Aorta (tissue), 5 donors: ENCODE data around the gene RBM8A. TPM values are rescaled to one million over a fixed set of nuclear protein-coding genes. Genes with fewer than 3 reads are reported as not detected.

Experiments used
- ATAC-seq: fragments of 200-7000 bp; cut with Tn5 transposase; one replicate; pipeline ENCODE4 v1.9.1; 2022; ENCODE audit warnings: moderate library complexity; ENCODE audit not compliant: low FRiP score
- DNase-seq, 2 donors: peaks; one replicate each; pipeline ENCODE4 v3.0.0-alpha.2; 2020
- H3K27ac ChIP-seq, 2 donors: one replicate each; pipeline ENCODE4 v1.5.1; 2013; ENCODE audit warnings: low read length in 2 of 2, mild to moderate bottlenecking in 2 of 2, moderate library complexity in 2 of 2, control low read depth in 1 of 2, inconsistent platforms in 1 of 2, low read depth in 1 of 2
- H3K27me3 ChIP-seq, 2 donors: one replicate each; pipeline ENCODE4 v1.6.1; 2013; ENCODE audit warnings: control low read depth in 1 of 2, low read length in 1 of 2, mild to moderate bottlenecking in 1 of 2, moderate library complexity in 1 of 2; ENCODE audit not compliant: insufficient read depth in 2 of 2, control insufficient read depth in 1 of 2
- H3K36me3 ChIP-seq, 2 donors: one replicate each; pipeline ENCODE4 v1.6.1; 2013; ENCODE audit warnings: control low read depth in 1 of 2, low read length in 1 of 2, mild to moderate bottlenecking in 1 of 2; ENCODE audit not compliant: insufficient read depth in 2 of 2, control insufficient read depth in 1 of 2
- H3K4me1 ChIP-seq, 2 donors: one replicate each; pipeline ENCODE4 v1.6.1; 2013; ENCODE audit warnings: low read length in 2 of 2, control low read depth in 1 of 2, mild to moderate bottlenecking in 1 of 2, moderate library complexity in 1 of 2; ENCODE audit not compliant: insufficient read depth in 2 of 2, control insufficient read depth in 1 of 2
- H3K4me3 ChIP-seq, 2 donors: one replicate each; pipeline ENCODE4 v1.5.1; 2013; ENCODE audit warnings: low read length in 2 of 2, control low read depth in 1 of 2, mild to moderate bottlenecking in 1 of 2
- H3K9me3 ChIP-seq: one replicate; pipeline ENCODE4 v1.6.1; 2013; ENCODE audit warnings: mild to moderate bottlenecking, low read length; ENCODE audit not compliant: control insufficient read depth
- WGBS, 2 donors: extraction: QIAGEN DNeasy Blood & Tissue Kit; methylation state at CpG; one replicate each; pipeline ENCODE4 v1.1.7; 2013; 5-methylcytosine and 5-hydroxymethylcytosine counted together
- intact Hi-C, 2 donors: fragments of 100-400 bp; cut with DNase I; formaldehyde crosslinking; loops; one replicate each; pipeline versions ENCODE4 v1.14.2 to v1.15.0; 2022
- polyA plus RNA-seq, 2 donors: library from polyadenylated mRNA; stranded (reverse); fragments of 200-250 nt; gene quantifications; one replicate each; pipeline ENCODE4 v1.2.3, GENCODE V29; 2013
- total RNA-seq, 2 donors: library from RNA; stranded (reverse); fragmentation: NEBNext Ultra II Directional; extraction: Animal tissue kit (Norgen Biotek cat#: 25700); gene quantifications; one replicate each; pipeline ENCODE4 v1.2.1, GENCODE V29; 2021
- donor health status: healthy with polysubstance abuse.
- donor health status: Bipolar disorder and iron deficiency.
- donor health status: DM: no; HTN: no; CAD: no.
- donor health status: DM: no; HTN: no; CAD: no.
- donor health status: DM: yes; HTN: yes; CAD: no.

RBM8A gene
- total and polyA plus RNA-seq, 4 donors, result 42.6 to 84.5 (median 77.7) TPM

DNA sequence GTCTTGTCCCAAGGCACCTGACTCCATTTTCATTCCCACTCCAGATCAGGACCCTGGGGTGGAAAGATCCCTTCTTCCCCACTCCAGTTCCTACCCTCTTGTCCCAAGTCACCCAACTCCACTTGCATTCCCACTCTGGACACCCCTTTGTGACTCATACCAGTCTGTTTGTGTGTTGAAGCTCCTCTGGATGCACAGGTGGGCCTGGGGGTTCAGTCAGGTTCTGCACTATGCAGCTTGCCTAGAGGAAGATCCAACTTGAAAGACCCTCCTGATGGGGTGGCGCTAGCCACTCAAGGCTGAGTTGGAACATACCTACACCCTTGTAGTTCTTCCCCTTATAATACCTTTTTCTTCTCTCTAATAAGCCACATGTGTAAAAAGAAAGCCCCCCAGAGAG lies 31.8 kb downstream of the RBM8A start:
- Histone ChIP-seq H3K4me3 (no peak overlapping the region), H3K27me3 (no peaks in the 10 kb centered on the region), H3K4me1 (peaks cover 6% of the 10 kb centered on the region in 2 donors), H3K9me3 (no peaks in the 10 kb centered on the region), H3K36me3 (peaks cover 3 to 4% of the 10 kb centered on the region in 2 donors), H3K27ac (no peak overlapping the region)
- ATAC-seq (no peak), DNase-seq (no peak)
- WGBS, 2 donors, result 96 to 97% methylated on average over 1 of the region's 1 CpG
- intact Hi-C loops, result loop anchor here in 1 of 2 donors (10.0 kb wide), 1 partner anchor 119 kb away; no protein-coding TSS in a partner anchor

GRCh38 chr1:145893306-145894055 lies 33.8 kb downstream of the RBM8A start:
- Histone ChIP-seq H3K36me3 (peaks cover 2 to 4% of the 10 kb centered on the region in 2 donors), H3K9me3 (no peaks in the 10 kb centered on the region), H3K27ac (peak overlapping the region; percentile 91 to 92), H3K4me3 (no peak overlapping the region), H3K27me3 (no peaks in the 10 kb centered on the region), H3K4me1 (peaks cover 6% of the 10 kb centered on the region in 2 donors)
- intact Hi-C loops, result loop anchor here in 1 of 2 donors (10.0 kb wide), 1 partner anchor 121 kb away; no protein-coding TSS in a partner anchor
- 55 to 64% methylated on average over 7 of the region's 7 CpGs for WGBS, 2 donors
- DNase-seq (no peak), ATAC-seq (no peak)

GRCh38 chr1:145892486-145893087 lies 34.7 kb downstream of the RBM8A start:
- WGBS, 2 donors, result 5 to 11% methylated on average over 3 of the region's 3 CpGs
- DNase-seq, result no peak
- Histone ChIP-seq H3K36me3 (peaks cover 2 to 3% of the 10 kb centered on the region in 2 donors), H3K27me3 (no peaks in the 10 kb centered on the region), H3K9me3 (no peaks in the 10 kb centered on the region), H3K4me1 (peaks cover 6% of the 10 kb centered on the region in 2 donors), H3K4me3 (no peak overlapping the region), H3K27ac (peak overlapping the region; percentile 91 to 100)
- intact Hi-C loops, result loop anchor here in 1 of 2 donors (10.0 kb wide), 1 partner anchor 122 kb away; no protein-coding TSS in a partner anchor
- peak; percentile 8 for ATAC-seq

DNA sequence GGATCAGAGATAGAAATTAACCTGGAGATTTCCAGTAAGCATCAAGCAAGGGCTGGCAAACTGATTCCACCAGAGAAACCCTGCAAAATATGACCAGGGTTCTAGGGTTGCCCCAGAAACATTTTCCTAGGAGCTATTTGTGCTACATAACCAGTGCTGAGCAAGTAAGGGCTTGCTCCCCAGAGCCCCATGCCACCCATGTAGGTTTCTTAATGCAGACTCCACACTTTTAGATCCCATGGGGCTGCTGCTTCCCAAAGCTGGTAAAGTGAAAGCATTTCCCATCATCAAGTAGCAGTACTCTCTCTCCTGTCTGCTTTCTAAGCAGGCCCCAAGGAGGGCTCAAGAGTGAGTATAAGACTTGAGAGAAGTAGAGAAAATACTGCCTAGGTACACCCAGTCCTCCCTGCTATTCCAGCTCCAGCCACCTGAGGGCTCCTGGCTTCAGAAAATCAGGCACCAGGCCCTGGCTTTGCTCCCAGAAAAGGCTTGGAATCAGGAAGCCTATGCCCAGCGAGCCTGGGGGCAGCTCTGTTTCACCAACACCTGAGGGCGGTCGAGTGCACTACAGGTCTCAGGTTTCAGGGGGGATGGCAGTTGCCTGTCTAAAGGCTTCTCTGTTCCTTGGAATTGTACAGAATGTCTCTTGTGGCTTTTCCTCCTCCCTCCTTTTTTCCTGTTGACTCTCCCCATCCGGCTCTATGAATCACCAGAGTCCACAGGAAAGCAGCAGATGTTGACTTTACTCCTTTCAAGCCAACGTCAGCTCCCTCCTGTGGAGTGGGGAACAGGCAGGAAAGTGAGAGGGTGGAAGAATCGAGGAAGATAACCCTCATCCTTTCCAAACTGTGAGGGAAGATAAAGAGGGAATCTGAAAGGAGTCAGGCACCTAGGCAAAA lies 35.4 kb downstream of the RBM8A start:
- ATAC-seq, result peak; percentile 93
- Histone ChIP-seq H3K9me3 (no peaks in the 10 kb centered on the region), H3K36me3 (peaks cover 2 to 3% of the 10 kb centered on the region in 2 donors), H3K27ac (peak overlapping the region; percentile 91 to 100), H3K27me3 (no peaks in the 10 kb centered on the region), H3K4me3 (no peak overlapping the region), H3K4me1 (peaks cover 6% of the 10 kb centered on the region in 2 donors)
- intact Hi-C loops, result loop anchor here (2.0 to 10.0 kb wide), 2 partner anchors 19 to 123 kb away; partner anchors contain the start of gene ITGA10 (in 1 of the 2)
- DNase-seq, result peak; percentile 94 to 96
- 0% methylated on average over 6 of the region's 6 CpGs for WGBS, 2 donors

GRCh38 chr1:145891143-145891542 lies 36.1 kb downstream of the RBM8A start:
- intact Hi-C loops, result loop anchor here (2.0 to 10.0 kb wide), 2 partner anchors 20 to 124 kb away; partner anchors contain the start of gene ITGA10 (in 1 of the 2)
- no peak for ATAC-seq
- H3K4me3 ChIP-seq, result no peak overlapping the region

DNA sequence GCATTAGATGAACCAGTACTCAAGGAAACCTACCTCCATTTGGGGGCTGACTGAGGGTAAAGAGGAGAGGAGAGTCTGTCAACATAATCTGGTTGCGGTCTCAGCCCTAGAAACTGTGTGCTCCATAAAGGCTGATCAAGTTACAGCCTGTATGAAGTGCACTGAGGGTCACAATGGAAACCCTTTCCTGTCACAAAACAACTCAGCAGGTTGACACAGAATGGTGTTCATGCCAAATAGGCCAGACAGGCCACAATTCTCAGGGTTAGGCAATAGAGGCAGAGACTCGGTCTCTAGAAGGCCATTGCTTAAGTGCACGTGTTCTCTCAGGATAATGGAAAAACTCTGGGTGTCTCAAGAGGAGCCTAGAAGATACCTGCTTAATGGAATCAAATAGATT lies 37.6 kb downstream of the RBM8A start:
- H3K27ac ChIP-seq, result peak overlapping the region in 1 of 2 donors; percentile 68
- WGBS, 2 donors, result 87 to 94% methylated on average over 3 of the region's 3 CpGs
- no peaks in the 10 kb centered on the region for H3K9me3 ChIP-seq
- no peak for ATAC-seq
- H3K4me1 ChIP-seq, result peaks cover 6% of the 10 kb centered on the region in 2 donors
- peaks cover 0 to 2% of the 10 kb centered on the region in 2 donors for H3K36me3 ChIP-seq
- H3K4me3 ChIP-seq, result no peak overlapping the region
- no peaks in the 10 kb centered on the region for H3K27me3 ChIP-seq
- intact Hi-C loops, result loop anchor here (2.0 to 10.0 kb wide), 2 partner anchors 21 to 125 kb away; partner anchors contain the start of gene ITGA10 (in 1 of the 2)
- no peak for DNase-seq

More at GRCh38 chr1:145891143-145891542, 36.1 kb downstream of the RBM8A start:
- Histone ChIP-seq H3K9me3 (no peaks in the 10 kb centered on the region), H3K27me3 (no peaks in the 10 kb centered on the region), H3K27ac (peak overlapping the region; percentile 84 to 94), H3K36me3 (peaks cover 2% of the 10 kb centered on the region in 2 donors), H3K4me1 (peaks cover 6% of the 10 kb centered on the region in 2 donors)
- 11 to 23% methylated on average over 1 of the region's 1 CpG for WGBS, 2 donors
- no peak for DNase-seq

- H3K4me1 ChIP-seq, result peaks cover 0 to 6% of the 10 kb centered on the region in 2 donors
- H3K27me3 ChIP-seq, result no peaks in the 10 kb centered on the region
- no peak for DNase-seq
- H3K27ac ChIP-seq, result no peak overlapping the region
- no peak for ATAC-seq
- WGBS, 2 donors, result 49 to 59% methylated on average over 5 of the region's 5 CpGs
- intact Hi-C loops, result no loop called here
- no peak overlapping the region for H3K4me3 ChIP-seq
- no peaks in the 10 kb centered on the region for H3K9me3 ChIP-seq
- no peaks in the 10 kb centered on the region for H3K36me3 ChIP-seq
Measured at GRCh38 chr1:145887631-145888030, 39.7 kb downstream of the RBM8A start.

GRCh38 chr1:145886816-145887215 lies 40.5 kb downstream of the RBM8A start:
- Histone ChIP-seq H3K4me1 (peaks cover 0 to 6% of the 10 kb centered on the region in 2 donors), H3K27ac (no peak overlapping the region), H3K36me3 (no peaks in the 10 kb centered on the region), H3K27me3 (no peaks in the 10 kb centered on the region), H3K9me3 (no peaks in the 10 kb centered on the region), H3K4me3 (no peak overlapping the region)
- WGBS, 2 donors, result 43 to 52% methylated on average over 8 of the region's 8 CpGs
- intact Hi-C loops, result no loop called here
- DNase-seq (no peak), ATAC-seq (no peak)
